ENCODE data around the gene WARS2. TPM values are rescaled to one million over a fixed set of nuclear protein-coding genes. Genes with fewer than 3 reads are reported as not detected.
"Not testable (repeated sequence)": the region's sequence is repeated elsewhere in the genome, so short reads cannot be mapped to it uniquely, and the experiment has no call there.

WARS2 gene
- total and polyA plus RNA-seq, 2 of the 8 experiments (the other 6 are each of a cell fraction or from before 2014, with no cell fraction given): 4.3 to 12.9 TPM

DNA sequence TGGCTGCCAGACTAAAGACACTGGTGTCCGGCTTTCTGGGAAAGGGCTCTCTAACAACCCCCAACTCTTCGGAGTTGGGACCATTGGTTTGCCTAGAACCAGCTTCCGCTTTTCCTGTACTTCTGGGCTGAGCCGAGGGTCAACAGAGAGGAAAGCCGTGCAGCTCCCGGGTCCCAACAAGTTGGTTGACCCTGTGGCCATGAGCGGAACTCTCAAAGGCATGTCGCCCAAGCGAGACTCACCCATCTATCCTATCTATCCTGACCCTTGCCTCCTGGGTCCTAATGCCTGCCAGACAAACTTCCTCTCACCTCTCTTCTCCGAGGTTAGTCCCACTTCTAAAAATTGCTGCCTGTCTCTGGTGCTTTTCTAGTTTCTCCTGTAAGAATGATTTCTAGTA is 32.5 kb upstream of the WARS2 start:
- H3K79me2 ChIP-seq (ENCODE audit: control insufficient read depth in 1 of 2, insufficient read depth in 2 of 2, low read length in 2 of 2); H2BK20ac ChIP-seq (ENCODE audit: low read length); H3K4me2 ChIP-seq (ENCODE audit: insufficient read depth in 1 of 2, low read depth in 2 of 2, low read length in 2 of 2); H3K4me3 ChIP-seq (ENCODE audit: extremely low read depth in 1 of 4, insufficient read depth in 2 of 4, low read depth in 3 of 4, low read length in 4 of 4); H3K4ac ChIP-seq (replicated peaks; ENCODE audit: insufficient read length, low read depth, low read length); FAIRE-seq; H3K56ac ChIP-seq (replicated peaks; ENCODE audit: insufficient read length, low read depth, low read length); H2AFZ ChIP-seq (ENCODE audit: low read length); H2AK5ac ChIP-seq (ENCODE audit: low read depth, low read length); H3K14ac ChIP-seq (ENCODE audit: insufficient read length); H3K23me2 ChIP-seq (ENCODE audit: low read depth, low read length); H3K9me3 ChIP-seq (ENCODE audit: insufficient read depth in 2 of 2, low read depth in 1 of 2, low read length in 1 of 2); H3K27me3 ChIP-seq (replicated peaks in 1 of 4; ENCODE audit: control insufficient read depth in 3 of 4, extremely low read depth in 1 of 4, insufficient read depth in 3 of 4, low read length in 3 of 4); H4K91ac ChIP-seq (replicated peaks; ENCODE audit: insufficient read length, low read length); H4K20me1 ChIP-seq (replicated peaks in 1 of 2; ENCODE audit: control insufficient read depth in 1 of 2, insufficient read depth in 2 of 2, low read length in 2 of 2); H3K27ac ChIP-seq (ENCODE audit: low read depth, low read length); H2BK5ac ChIP-seq (ENCODE audit: low read depth, low read length); H2BK12ac ChIP-seq (ENCODE audit: low read depth, low read length); CTCF ChIA-PET (ENCODE audit: partially characterized antibody); DNase-seq (ENCODE audit: low read depth in 1 of 2, low spot score in 2 of 2); H4K8ac ChIP-seq (ENCODE audit: extremely low read depth, insufficient read depth, low read length); H3K36me3 ChIP-seq (ENCODE audit: control insufficient read depth in 2 of 4, insufficient read depth in 4 of 4, low read length in 3 of 4); H3K9ac ChIP-seq (replicated peaks in 1 of 4; ENCODE audit: extremely low read depth in 1 of 4, low read depth in 3 of 4, low read length in 3 of 4); H2BK120ac ChIP-seq (replicated peaks; ENCODE audit: low read depth, low read length); H3K23ac ChIP-seq (ENCODE audit: insufficient read length); H4K5ac ChIP-seq (ENCODE audit: insufficient read length, low read depth, low read length); H3K79me1 ChIP-seq (ENCODE audit: low read depth, low read length); H3K4me1 ChIP-seq (replicated peaks in 1 of 4; ENCODE audit: control insufficient read depth in 3 of 4, insufficient read depth in 4 of 4, low read length in 3 of 4); H2BK15ac ChIP-seq (ENCODE audit: low read length); H3K18ac ChIP-seq (ENCODE audit: extremely low read depth, low read length): not testable (repeated sequence)
- POLR2A ChIA-PET (ENCODE audit: partially characterized antibody): interaction anchor here (1.0 kb wide), 1 partner anchor 20 kb away, joined by 3 read pairs; no protein-coding TSS in a partner anchor
- WGBS, 2 experiments (ENCODE audit: extremely low coverage in 1 of 2, insufficient coverage in 1 of 2, insufficient read length in 1 of 2, insufficient replicate concordance in 2 of 2, low coverage in 1 of 2, low lambda C conversion rate in 2 of 2, missing lambda C conversion rate in 1 of 2): 53% methylated on average over 10 of the region's 10 CpGs; no CpG with 5 or more reads in 1 of the 2 experiments
- TF ChIP-seq, protein P1, sequence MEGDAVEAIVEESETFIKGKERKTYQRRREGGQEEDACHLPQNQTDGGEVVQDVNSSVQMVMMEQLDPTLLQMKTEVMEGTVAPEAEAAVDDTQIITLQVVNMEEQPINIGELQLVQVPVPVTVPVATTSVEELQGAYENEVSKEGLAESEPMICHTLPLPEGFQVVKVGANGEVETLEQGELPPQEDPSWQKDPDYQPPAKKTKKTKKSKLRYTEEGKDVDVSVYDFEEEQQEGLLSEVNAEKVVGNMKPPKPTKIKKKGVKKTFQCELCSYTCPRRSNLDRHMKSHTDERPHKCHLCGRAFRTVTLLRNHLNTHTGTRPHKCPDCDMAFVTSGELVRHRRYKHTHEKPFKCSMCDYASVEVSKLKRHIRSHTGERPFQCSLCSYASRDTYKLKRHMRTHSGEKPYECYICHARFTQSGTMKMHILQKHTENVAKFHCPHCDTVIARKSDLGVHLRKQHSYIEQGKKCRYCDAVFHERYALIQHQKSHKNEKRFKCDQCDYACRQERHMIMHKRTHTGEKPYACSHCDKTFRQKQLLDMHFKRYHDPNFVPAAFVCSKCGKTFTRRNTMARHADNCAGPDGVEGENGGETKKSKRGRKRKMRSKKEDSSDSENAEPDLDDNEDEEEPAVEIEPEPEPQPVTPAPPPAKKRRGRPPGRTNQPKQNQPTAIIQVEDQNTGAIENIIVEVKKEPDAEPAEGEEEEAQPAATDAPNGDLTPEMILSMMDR (IDR thresholded peaks at IDR 0.05; ENCODE audit: control extremely low read depth in 1 of 3, insufficient read depth in 1 of 3, low read depth in 1 of 3, low read length in 3 of 3): peak in 1 of 3 experiments; percentile 3; a peak in 1 of 4 replicates

All from H1 (cell line).